A549 (cell line): ENCODE measurements around the gene DLX6. TPM values are rescaled to one million over a fixed set of nuclear protein-coding genes. Genes with fewer than 3 reads are reported as not detected.

Experiments used
- ATAC-seq, 2 experiments: fragments of 200-7000 bp in 1 of 2; fragments of >200 bp in 1 of 2; cut with Nextera tagmentation in 1 of 2; cut with Tn5 transposase in 1 of 2; 3 replicates each; pipeline versions ENCODE4 v1.8.0 to v1.9.1; 2018 to 2020; ENCODE audit warnings: mild to moderate bottlenecking in 1 of 2, moderate library complexity in 1 of 2
- CTCF ChIA-PET: fragments of 300-600 bp; sonication (Branson Sonifier 250); formaldehyde crosslinking; extraction: SDS; loops from one replicate; lab custom pipeline; 2021; ENCODE audit warnings: antibody characterized with exemption, inconsistent platforms; lab: Yijun Ruan, JAX
- POLR2A ChIA-PET: fragments of 350-600 bp; formaldehyde crosslinking; extraction: SDS; loops from one replicate; lab custom pipeline; 2021; ENCODE audit warnings: antibody characterized with exemption, inconsistent platforms; lab: Yijun Ruan, JAX
- DNase-seq, 2 experiments: peaks; one replicate each; pipeline versions ENCODE4 v3.0.0 to v3.0.0-alpha.2; 2011 to 2016; ENCODE audit warnings: low read depth in 1 of 2, low spot score in 1 of 2
- FAIRE-seq: peaks from 2 replicates; lab custom pipeline; 2011; peaks lifted over from hg19 to GRCh38; lab: Jason Lieb, UNC
- H3K27ac ChIP-seq, 2 experiments: fragments of >200 bp; sonication (Bioruptor Twin); formaldehyde crosslinking; 3 replicates each; pipeline ENCODE4 v1.5.1; 2016 to 2017
- H3K4me1 ChIP-seq: fragments of >200 bp; sonication (Bioruptor Twin); formaldehyde crosslinking; 3 replicates; pipeline ENCODE4 v1.6.1; 2016
- H3K4me2 ChIP-seq: fragments of >200 bp; sonication (Bioruptor Twin); formaldehyde crosslinking; 3 replicates; pipeline ENCODE4 v1.6.1; 2016
- H3K4me3 ChIP-seq: fragments of >200 bp; sonication (Bioruptor Twin); formaldehyde crosslinking; 3 replicates; pipeline ENCODE4 v1.5.1; 2016
- H3K9me3 ChIP-seq: fragments of >200 bp; sonication (Bioruptor Twin); formaldehyde crosslinking; 3 replicates; pipeline ENCODE4 v1.6.1; 2016
- BHLHE40 ChIP-seq: IDR thresholded peaks from 2 replicates; pipeline ENCODE4 v1.6.1; 2012; ENCODE audit warnings: low read depth, low read length, inconsistent platforms
- CBX8 ChIP-seq: fragments of 200-600 bp; sonication (generic); IDR thresholded peaks from 2 replicates; pipeline ENCODE4 v1.6.1; 2016
- CEBPB ChIP-seq, 2 experiments: fragments of >200 bp in 1 of 2; sonication (Bioruptor Twin) in 1 of 2; formaldehyde crosslinking in 1 of 2; IDR thresholded peaks; 2 replicates each; pipeline ENCODE4 v1.6.1; 2012 to 2016
- CHD4 ChIP-seq: fragments of 200-600 bp; sonication (generic); IDR thresholded peaks from 2 replicates; pipeline ENCODE4 v1.6.1; 2016; ENCODE audit warnings: antibody characterized with exemption, mild to moderate bottlenecking, borderline replicate concordance
- EHMT2 ChIP-seq: fragments of 200-600 bp; sonication (generic); IDR thresholded peaks from 2 replicates; pipeline ENCODE4 v1.6.1; 2016; ENCODE audit warnings: antibody characterized with exemption, low read depth, mild to moderate bottlenecking, moderate library complexity
- ESRRA ChIP-seq: fragments of 150-350 bp; IDR thresholded peaks from 2 replicates; pipeline ENCODE4 v1.6.1; 2014; ENCODE audit warnings: mild to moderate bottlenecking, low read length, borderline replicate concordance
- FOSB ChIP-seq: fragments of 250-450 bp; sonication (Bioruptor Pico); IDR thresholded peaks from 2 replicates; pipeline ENCODE4 v1.5.0; 2020; ENCODE audit warnings: mild to moderate bottlenecking, moderate library complexity
- GATA3 ChIP-seq: IDR thresholded peaks from 2 replicates; pipeline ENCODE4 v1.6.1; 2012; ENCODE audit warnings: borderline replicate concordance
- HOXB13 ChIP-seq: fragments of 250-450 bp; sonication (Bioruptor Pico); IDR thresholded peaks from 2 replicates; pipeline ENCODE4 v1.5.0; 2020; ENCODE audit warnings: low read depth, mild to moderate bottlenecking, moderate library complexity
- HOXB5 ChIP-seq: fragments of 250-450 bp; sonication (Bioruptor Pico); IDR thresholded peaks from 2 replicates; pipeline ENCODE4 v1.5.0; 2020; ENCODE audit warnings: mild to moderate bottlenecking, moderate library complexity
- JUN ChIP-seq, 2 experiments: fragments of >200 bp; sonication (Bioruptor Twin); formaldehyde crosslinking; IDR thresholded peaks; 2 replicates in 1 of 2; 3 replicates in 1 of 2; pipeline ENCODE4 v1.6.1; 2016 to 2017
- JUNB ChIP-seq: fragments of >200 bp; sonication (Bioruptor Twin); formaldehyde crosslinking; IDR thresholded peaks from 2 replicates; pipeline ENCODE4 v1.6.1; 2016
- KDM1A ChIP-seq: fragments of 200-600 bp; sonication (generic); IDR thresholded peaks from 2 replicates; pipeline ENCODE4 v1.6.1; 2016; ENCODE audit warnings: low read depth, mild to moderate bottlenecking
- MAFK ChIP-seq: fragments of 450-650 bp; IDR thresholded peaks from 2 replicates; pipeline ENCODE4 v1.6.1; 2014; ENCODE audit not compliant: partially characterized antibody
- MYC ChIP-seq: IDR thresholded peaks from 2 replicates; pipeline ENCODE4 v1.6.1; 2012; ENCODE audit warnings: mild to moderate bottlenecking, inconsistent platforms, low read length, improper control_type of control experiment, borderline replicate concordance
- NFE2L2 ChIP-seq: fragments of 150-350 bp; conservative IDR thresholded peaks from 2 replicates; pipeline ENCODE4 v1.6.1; 2014; ENCODE audit warnings: low read length
- NR3C1 ChIP-seq: fragments of >200 bp; sonication (Bioruptor Twin); formaldehyde crosslinking; IDR thresholded peaks from 3 replicates; pipeline ENCODE4 v1.6.1; 2017
- POLR2AphosphoS2 ChIP-seq: conservative IDR thresholded peaks from 2 replicates; pipeline ENCODE4 v1.6.1; 2012; ENCODE audit warnings: low read length, improper control_type of control experiment, inconsistent platforms
- RARB ChIP-seq: fragments of 250-450 bp; sonication (Bioruptor Pico); IDR thresholded peaks from 2 replicates; pipeline ENCODE4 v1.8.0; 2021; ENCODE audit warnings: mild to moderate bottlenecking, moderate library complexity
- SMC3 ChIP-seq: fragments of >200 bp; sonication (Bioruptor Twin); formaldehyde crosslinking; IDR thresholded peaks from 3 replicates; pipeline ENCODE4 v1.6.1; 2018; ENCODE audit warnings: inconsistent platforms
- ZNF302 ChIP-seq: fragments of 250-450 bp; sonication (Bioruptor Pico); IDR thresholded peaks from 2 replicates; pipeline ENCODE4 v1.9.0; 2021; ENCODE audit warnings: inconsistent platforms, mild to moderate bottlenecking, moderate library complexity
- WGBS: methylation state at CpG from one replicate; pipeline ENCODE4 v1.1.6; 2017; ENCODE audit errors: missing lambda C conversion rate; 5-methylcytosine and 5-hydroxymethylcytosine counted together
- polyA plus RNA-seq, 4 experiments: library from polyadenylated mRNA; depleted of rRNA in 3 of 4; stranded (reverse); fragments of >200 nt; fragmentation: RNase III in 1 of 4; extraction: RNeasy Plus Mini Kit Qiagen cat#74134 plus additional on column Dnase treatment in 1 of 4; gene quantifications; 2 replicates in 3 of 4; 3 replicates in 1 of 4; pipeline ENCODE4 v1.2.3, GENCODE V29; 2011 to 2017
- TF ChIP-seq, protein P1 (sequence below): fragments of 150-350 bp; IDR thresholded peaks from 2 replicates; pipeline ENCODE4 v1.6.1; 2014; ENCODE audit warnings: low read depth, mild to moderate bottlenecking, low read length
- TF ChIP-seq, protein P2 (sequence below): fragments of 250-450 bp; sonication (Bioruptor Pico); IDR thresholded peaks from 2 replicates; pipeline ENCODE4 v1.5.0; 2021; ENCODE audit warnings: mild to moderate bottlenecking, moderate library complexity, borderline replicate concordance
- TF ChIP-seq, protein P3 (sequence below): IDR thresholded peaks from 2 replicates; pipeline ENCODE4 v1.6.1; 2012; ENCODE audit warnings: low read depth, borderline replicate concordance
- TF ChIP-seq, protein P4 (sequence below): fragments of 250-450 bp; sonication (Bioruptor Pico); IDR thresholded peaks from 2 replicates; pipeline ENCODE4 v1.5.0; 2020; ENCODE audit warnings: low read depth, mild to moderate bottlenecking, moderate library complexity
- TF ChIP-seq, protein P5 (sequence below): fragments of >200 bp; sonication (Bioruptor Twin); formaldehyde crosslinking; IDR thresholded peaks from 3 replicates; pipeline ENCODE4 v1.6.1; 2016
- TF ChIP-seq, protein P6 (sequence below): IDR thresholded peaks from 2 replicates; pipeline ENCODE4 v1.6.1; 2012
- TF ChIP-seq, protein P7 (sequence below): fragments of >200 bp; sonication (Bioruptor Twin); formaldehyde crosslinking; IDR thresholded peaks from 3 replicates; pipeline ENCODE4 v1.5.1; 2016

Gene DLX6
- polyA plus RNA-seq, 2 of the 4 experiments (the other 2 are of a cell fraction): not detected

DNA sequence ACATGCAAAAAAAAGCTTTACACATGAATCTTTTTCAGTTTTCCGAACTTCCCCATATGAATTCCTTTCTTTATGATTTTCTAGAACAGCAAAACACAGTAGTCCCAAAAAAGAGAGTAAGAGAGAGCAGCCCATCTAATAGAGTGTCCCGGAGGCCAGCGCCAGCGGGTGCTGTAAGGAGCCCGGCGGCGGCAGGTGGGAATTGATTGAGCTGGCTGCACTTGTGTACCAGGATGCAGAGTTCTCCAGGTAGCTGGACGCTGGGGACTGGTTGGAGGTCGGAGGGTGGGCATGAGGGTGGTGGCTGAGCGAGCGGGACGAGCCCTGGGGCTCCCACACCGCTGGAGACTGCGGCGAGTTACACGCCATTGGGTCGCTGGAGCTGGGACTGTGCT lies 15.2 kb downstream of the DLX6 start:
- CTCF ChIA-PET: interaction anchor here (2.0 kb wide), 1 partner anchor 945 kb away, joined by 10 read pairs; no protein-coding TSS in a partner anchor
- Histone ChIP-seq H3K4me1 (peaks cover 14% of the 10 kb centered on the region), H3K4me2 (no peak overlapping the region), H3K4me3 (no peak overlapping the region), H3K27ac (no peak overlapping the region), H3K9me3 (no peaks in the 10 kb centered on the region)
- POLR2A ChIA-PET: no interaction called here
- 59% methylated on average over 17 of the region's 17 CpGs for WGBS
- no peak for ATAC-seq
- no peak for FAIRE-seq
- TF ChIP-seq, protein P1, sequence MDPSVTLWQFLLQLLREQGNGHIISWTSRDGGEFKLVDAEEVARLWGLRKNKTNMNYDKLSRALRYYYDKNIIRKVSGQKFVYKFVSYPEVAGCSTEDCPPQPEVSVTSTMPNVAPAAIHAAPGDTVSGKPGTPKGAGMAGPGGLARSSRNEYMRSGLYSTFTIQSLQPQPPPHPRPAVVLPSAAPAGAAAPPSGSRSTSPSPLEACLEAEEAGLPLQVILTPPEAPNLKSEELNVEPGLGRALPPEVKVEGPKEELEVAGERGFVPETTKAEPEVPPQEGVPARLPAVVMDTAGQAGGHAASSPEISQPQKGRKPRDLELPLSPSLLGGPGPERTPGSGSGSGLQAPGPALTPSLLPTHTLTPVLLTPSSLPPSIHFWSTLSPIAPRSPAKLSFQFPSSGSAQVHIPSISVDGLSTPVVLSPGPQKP: no peak
- no peak for TF ChIP-seq POLR2AphosphoS2
- no peak for TF ChIP-seq CBX8
- TF ChIP-seq JUN (IDR thresholded peaks at IDR 0.05): no peak
- TF ChIP-seq NFE2L2: no peak
- TF ChIP-seq CHD4: no peak
- TF ChIP-seq FOSB: no peak
- no peak for TF ChIP-seq ESRRA
- TF ChIP-seq, protein P2, sequence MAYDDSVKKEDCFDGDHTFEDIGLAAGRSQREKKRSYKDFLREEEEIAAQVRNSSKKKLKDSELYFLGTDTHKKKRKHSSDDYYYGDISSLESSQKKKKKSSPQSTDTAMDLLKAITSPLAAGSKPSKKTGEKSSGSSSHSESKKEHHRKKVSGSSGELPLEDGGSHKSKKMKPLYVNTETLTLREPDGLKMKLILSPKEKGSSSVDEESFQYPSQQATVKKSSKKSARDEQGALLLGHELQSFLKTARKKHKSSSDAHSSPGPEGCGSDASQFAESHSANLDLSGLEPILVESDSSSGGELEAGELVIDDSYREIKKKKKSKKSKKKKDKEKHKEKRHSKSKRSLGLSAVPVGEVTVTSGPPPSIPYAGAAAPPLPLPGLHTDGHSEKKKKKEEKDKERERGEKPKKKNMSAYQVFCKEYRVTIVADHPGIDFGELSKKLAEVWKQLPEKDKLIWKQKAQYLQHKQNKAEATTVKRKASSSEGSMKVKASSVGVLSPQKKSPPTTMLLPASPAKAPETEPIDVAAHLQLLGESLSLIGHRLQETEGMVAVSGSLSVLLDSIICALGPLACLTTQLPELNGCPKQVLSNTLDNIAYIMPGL: no peak
- TF ChIP-seq, protein P3, sequence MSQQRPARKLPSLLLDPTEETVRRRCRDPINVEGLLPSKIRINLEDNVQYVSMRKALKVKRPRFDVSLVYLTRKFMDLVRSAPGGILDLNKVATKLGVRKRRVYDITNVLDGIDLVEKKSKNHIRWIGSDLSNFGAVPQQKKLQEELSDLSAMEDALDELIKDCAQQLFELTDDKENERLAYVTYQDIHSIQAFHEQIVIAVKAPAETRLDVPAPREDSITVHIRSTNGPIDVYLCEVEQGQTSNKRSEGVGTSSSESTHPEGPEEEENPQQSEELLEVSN: no peak
- no peak for TF ChIP-seq ZNF302
- TF ChIP-seq, protein P4, sequence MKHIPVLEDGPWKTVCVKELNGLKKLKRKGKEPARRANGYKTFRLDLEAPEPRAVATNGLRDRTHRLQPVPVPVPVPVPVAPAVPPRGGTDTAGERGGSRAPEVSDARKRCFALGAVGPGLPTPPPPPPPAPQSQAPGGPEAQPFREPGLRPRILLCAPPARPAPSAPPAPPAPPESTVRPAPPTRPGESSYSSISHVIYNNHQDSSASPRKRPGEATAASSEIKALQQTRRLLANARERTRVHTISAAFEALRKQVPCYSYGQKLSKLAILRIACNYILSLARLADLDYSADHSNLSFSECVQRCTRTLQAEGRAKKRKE (CRISPR knock-in tag): no peak
- no peak for TF ChIP-seq KDM1A
- TF ChIP-seq, protein P5, sequence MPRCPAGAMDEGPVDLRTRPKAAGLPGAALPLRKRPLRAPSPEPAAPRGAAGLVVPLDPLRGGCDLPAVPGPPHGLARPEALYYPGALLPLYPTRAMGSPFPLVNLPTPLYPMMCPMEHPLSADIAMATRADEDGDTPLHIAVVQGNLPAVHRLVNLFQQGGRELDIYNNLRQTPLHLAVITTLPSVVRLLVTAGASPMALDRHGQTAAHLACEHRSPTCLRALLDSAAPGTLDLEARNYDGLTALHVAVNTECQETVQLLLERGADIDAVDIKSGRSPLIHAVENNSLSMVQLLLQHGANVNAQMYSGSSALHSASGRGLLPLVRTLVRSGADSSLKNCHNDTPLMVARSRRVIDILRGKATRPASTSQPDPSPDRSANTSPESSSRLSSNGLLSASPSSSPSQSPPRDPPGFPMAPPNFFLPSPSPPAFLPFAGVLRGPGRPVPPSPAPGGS: no peak
- no peak for TF ChIP-seq CEBPB (IDR thresholded peaks at IDR 0.05)
- TF ChIP-seq HOXB5 (CRISPR knock-in tag): no peak
- no peak for TF ChIP-seq SMC3
- TF ChIP-seq JUNB: no peak
- no peak for TF ChIP-seq EHMT2
- TF ChIP-seq BHLHE40: no peak
- no peak for DNase-seq

DNA sequence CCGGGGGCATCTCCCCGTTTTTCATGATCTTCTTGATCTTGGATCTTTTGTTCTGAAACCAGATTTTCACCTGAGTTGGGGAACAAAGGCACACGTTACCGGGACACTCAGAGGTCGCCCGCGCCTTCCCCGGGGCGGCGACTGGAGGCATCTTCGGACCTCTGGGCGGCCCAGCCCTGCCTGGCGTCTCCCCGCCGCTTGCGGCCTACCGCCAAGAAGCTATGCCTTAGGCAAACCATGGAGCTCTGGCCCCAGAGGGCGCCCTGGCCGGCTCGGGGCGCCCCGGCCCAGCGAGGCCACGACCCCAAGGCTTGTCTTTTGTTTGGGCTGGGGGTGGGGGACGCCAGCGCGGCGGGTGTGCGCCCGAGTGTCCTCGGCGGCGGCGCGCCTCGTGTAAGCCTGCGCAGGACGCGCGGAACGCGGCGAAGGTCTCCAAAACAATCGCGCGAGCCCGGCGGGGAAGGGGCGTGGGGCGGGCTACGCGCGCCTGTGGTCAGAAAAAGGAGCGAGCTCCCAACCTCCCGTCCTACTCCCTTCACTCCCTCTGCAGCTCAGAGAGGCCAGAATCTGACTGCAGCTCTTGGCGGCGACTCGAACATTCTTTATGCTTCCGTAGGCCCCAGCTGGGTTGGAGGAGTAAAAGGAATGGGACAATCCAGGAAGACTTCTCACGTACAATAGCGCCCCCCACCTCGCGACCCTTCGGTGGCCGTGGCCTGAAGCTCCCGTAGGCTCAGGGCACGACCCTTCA lies 15.8 kb downstream of the DLX6 start:
- no peak overlapping the region for H3K4me3 ChIP-seq
- no peak for DNase-seq
- POLR2A ChIA-PET: no interaction called here
- WGBS: 72% methylated on average over 55 of the region's 67 CpGs
- no peaks in the 10 kb centered on the region for H3K9me3 ChIP-seq
- no peak for ATAC-seq
- no peak overlapping the region for H3K27ac ChIP-seq
- H3K4me2 ChIP-seq: no peak overlapping the region
- FAIRE-seq: no peak
- peaks cover 13% of the 10 kb centered on the region for H3K4me1 ChIP-seq
- CTCF ChIA-PET: interaction anchor here (0.6 to 2.0 kb wide), 3 partner anchors 45 to 946 kb away, joined by 3 to 10 read pairs (median 3); no protein-coding TSS in a partner anchor
- TF ChIP-seq HOXB13 (CRISPR knock-in tag) (no peak), NR3C1 (no peak), FOSB (no peak), POLR2AphosphoS2 (no peak), KDM1A (no peak), RARB (CRISPR knock-in tag) (no peak), MYC (no peak), MAFK (no peak), NFE2L2 (no peak), GATA3 (no peak)
- TF ChIP-seq, protein P6, sequence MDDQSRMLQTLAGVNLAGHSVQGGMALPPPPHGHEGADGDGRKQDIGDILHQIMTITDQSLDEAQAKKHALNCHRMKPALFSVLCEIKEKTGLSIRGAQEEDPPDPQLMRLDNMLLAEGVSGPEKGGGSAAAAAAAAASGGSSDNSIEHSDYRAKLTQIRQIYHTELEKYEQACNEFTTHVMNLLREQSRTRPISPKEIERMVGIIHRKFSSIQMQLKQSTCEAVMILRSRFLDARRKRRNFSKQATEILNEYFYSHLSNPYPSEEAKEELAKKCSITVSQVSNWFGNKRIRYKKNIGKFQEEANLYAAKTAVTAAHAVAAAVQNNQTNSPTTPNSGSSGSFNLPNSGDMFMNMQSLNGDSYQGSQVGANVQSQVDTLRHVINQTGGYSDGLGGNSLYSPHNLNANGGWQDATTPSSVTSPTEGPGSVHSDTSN: no peak
- TF ChIP-seq, protein P4 (CRISPR knock-in tag): no peak
- TF ChIP-seq, protein P7, sequence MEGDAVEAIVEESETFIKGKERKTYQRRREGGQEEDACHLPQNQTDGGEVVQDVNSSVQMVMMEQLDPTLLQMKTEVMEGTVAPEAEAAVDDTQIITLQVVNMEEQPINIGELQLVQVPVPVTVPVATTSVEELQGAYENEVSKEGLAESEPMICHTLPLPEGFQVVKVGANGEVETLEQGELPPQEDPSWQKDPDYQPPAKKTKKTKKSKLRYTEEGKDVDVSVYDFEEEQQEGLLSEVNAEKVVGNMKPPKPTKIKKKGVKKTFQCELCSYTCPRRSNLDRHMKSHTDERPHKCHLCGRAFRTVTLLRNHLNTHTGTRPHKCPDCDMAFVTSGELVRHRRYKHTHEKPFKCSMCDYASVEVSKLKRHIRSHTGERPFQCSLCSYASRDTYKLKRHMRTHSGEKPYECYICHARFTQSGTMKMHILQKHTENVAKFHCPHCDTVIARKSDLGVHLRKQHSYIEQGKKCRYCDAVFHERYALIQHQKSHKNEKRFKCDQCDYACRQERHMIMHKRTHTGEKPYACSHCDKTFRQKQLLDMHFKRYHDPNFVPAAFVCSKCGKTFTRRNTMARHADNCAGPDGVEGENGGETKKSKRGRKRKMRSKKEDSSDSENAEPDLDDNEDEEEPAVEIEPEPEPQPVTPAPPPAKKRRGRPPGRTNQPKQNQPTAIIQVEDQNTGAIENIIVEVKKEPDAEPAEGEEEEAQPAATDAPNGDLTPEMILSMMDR: no peak
